NCI-H460 (cell line): ENCODE results near the gene TLCD3A. TPM values are rescaled to one million over a fixed set of nuclear protein-coding genes. Genes with fewer than 3 reads are reported as not detected.
"Not testable (repeated sequence)": the region's sequence is repeated elsewhere in the genome, so short reads cannot be mapped to it uniquely, and the experiment has no call there.

ENCODE experiments used
- DNase-seq: peaks from one replicate; pipeline ENCODE4 v3.0.0-alpha.2; 2016; ENCODE audit warnings: low read depth; ENCODE audit errors: extremely low read depth
- total RNA-seq: library from RNA; depleted of rRNA; stranded (reverse); fragments of >200 nt; shearing (Covaris generic); gene quantifications from 2 replicates; pipeline ENCODE4 v1.2.3, GENCODE V29; 2014; rRNA removed

The TLCD3A gene
- total RNA-seq, 1 experiment from 2014 or later = 21.4 TPM

GRCh38 chr17:784143-784542 is 51.7 kb downstream of the TLCD3A start:
- no peak for DNase-seq

- DNase-seq = not testable (repeated sequence)
Measured at GRCh38 chr17:785901-786300, 53.5 kb downstream of the TLCD3A start.

- no peak for DNase-seq
Measured at GRCh38 chr17:787641-788221, 55.3 kb downstream of the TLCD3A start.

GRCh38 chr17:788551-788950 is 56.2 kb downstream of the TLCD3A start:
- DNase-seq = no peak

GRCh38 chr17:789160-789840 is 56.9 kb downstream of the TLCD3A start:
- DNase-seq = no peak

GRCh38 chr17:789931-790873 is 57.8 kb downstream of the TLCD3A start:
- DNase-seq = not testable (repeated sequence)

GRCh38 chr17:790874-791247 is 58.5 kb downstream of the TLCD3A start:
- not testable (repeated sequence) for DNase-seq

GRCh38 chr17:791829-792228 is 59.4 kb downstream of the TLCD3A start:
- no peak for DNase-seq

- DNase-seq = peak; percentile 11
Measured at GRCh38 chr17:792277-792676, 59.9 kb downstream of the TLCD3A start.

Other genes with a start within 250 kb of the TLCD3A start
- 15.0 and 15.3 TPM in 2 replicates for gene VPS53, start 17.8 kb upstream of the TLCD3A start, total RNA-seq
- 19.9 and 26.3 TPM in 2 replicates for gene GEMIN4, start 19.7 kb downstream of the TLCD3A start, total RNA-seq
- 78.1 and 81.4 TPM in 2 replicates for gene GLOD4, start 49.7 kb downstream of the TLCD3A start, total RNA-seq
- gene MRM3, start 49.8 kb downstream of the TLCD3A start, total RNA-seq = 27.6 and 33.6 TPM in 2 replicates
- 12.3 and 13.7 TPM in 2 replicates for gene NXN, start 247.2 kb downstream of the TLCD3A start, total RNA-seq